Anterior cingulate cortex (tissue), 58 donors: Measurements from ENCODE around the gene DDX24.

Source experiments
- DNase-seq, 58 donors: peaks; one replicate each; lab custom pipeline; 2025; lab: John Stamatoyannopoulos, UW

DDX24 gene

DNA sequence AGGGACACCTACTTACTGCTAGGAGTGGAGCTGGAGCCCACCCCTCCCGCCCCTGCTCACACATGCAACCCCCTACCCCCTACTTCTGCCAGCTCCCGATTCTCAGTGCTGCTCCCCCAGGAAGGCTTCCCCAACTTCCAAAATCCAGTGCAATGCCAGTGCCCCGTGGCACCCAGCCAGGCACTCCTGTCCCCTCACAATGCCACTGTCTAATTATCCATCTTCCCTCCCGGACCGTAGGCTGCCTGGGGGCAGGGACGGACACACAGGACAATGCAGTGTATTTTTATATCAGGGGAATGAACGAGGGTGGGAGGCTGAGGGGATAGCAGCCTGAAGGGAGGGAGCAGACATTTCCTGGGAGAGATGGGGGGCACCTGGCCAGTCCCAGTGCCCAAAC, 42.5 kb downstream of the DDX24 start:
- DNase-seq: no peak

DNA sequence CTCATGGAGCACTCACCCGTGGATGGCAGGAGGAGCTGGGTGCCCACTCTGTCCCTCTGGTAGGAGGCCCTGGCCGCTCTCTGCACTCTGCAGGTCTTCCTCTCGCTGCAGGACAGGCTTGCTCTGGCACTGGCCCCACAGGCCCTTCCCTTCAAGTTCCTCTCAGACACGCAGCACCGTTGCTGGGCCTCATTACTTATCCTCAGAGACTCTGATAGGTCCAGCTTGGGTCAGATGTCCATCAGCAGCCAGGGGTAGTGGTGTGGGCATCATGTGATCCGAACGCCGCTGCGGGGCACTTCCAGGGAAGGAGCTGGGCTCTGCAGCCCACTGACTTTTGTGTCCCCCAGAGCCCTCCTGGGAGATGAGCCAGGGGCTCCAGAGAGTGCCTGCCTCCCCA, 43.0 kb downstream of the DDX24 start:
- no peak for DNase-seq

DNA sequence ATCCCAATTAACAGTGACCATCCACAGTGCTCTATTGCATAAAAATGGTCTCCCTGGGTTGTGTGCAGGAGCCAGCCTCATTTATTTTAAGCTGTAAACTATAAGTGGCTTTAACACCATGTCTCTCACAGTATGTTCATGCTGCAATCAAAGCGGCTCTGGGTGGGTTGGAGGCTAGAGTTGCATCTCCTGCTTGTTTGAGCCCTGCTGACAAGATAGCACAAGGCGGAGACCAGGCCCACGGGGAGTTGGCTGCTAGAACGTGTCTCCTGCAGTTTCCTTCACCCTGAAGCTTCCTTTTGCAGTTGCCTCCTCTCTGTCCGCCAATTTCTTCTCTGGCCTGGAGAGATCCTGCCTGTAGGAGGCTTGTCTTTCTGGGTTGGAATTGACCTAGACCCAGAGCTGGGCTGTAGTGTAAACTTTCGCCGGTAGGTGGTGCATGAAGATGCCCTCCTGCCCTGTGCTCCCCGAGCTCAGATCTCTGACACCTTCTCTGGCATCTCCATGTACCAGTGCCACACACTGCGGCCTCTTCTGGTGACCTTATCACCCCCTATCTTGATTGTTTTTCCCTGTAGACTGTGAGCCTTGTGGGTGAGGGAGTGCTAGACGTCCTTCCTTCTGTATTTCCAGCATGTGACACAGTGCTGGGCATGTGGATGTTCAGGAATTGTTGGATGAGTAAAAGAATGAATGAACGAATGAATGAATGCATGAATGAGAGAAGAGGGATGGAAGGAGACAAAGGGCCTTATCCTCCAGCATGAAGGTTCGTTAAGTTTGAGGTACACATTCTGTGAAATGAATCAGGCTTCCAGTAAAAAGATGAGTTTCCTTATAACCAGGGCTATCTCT, 44.5 kb downstream of the DDX24 start:
- peak in 45 of 58 donors; percentile 5 to 80 (median 43) for DNase-seq

DNA sequence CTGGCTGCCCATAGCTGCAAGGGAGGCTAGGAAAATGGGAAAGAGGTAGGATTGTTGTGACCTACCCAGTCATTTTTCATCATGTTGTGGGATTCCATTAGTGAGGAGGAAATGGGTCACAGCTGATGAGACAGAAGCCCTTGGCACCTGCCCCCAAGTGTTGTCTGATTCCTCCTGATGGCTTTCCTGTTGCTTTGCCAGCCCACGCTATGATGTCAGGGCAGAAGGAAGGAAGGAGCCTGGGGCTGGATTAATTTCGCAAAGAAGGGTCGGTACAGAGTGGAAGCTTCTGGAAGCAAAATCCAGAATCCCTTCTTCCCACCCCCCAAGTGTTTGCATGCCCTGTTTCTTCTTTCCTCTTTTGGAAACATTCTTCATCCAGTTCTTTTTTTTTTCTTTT, 46.1 kb downstream of the DDX24 start:
- DNase-seq: no peak

DNA sequence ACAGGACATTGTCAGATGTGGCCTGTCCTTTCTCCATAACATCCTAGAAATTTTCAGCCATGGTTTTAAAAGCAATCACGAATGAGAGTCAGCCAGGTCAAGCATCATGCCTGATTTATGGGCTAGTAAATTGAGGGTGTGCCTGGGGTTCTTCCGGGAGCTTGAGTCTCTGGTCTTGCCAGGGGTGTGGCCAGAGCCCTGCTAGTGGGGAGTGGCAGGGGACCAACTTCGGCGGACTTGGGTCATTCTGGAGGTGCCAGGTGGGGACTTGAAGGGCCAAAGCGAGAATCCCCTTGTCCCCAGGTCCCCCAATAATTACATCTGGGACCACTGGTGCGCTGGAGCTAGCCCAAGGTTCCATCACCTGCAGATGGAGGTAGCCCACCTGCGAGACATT, 49.1 kb downstream of the DDX24 start:
- no peak for DNase-seq

DNA sequence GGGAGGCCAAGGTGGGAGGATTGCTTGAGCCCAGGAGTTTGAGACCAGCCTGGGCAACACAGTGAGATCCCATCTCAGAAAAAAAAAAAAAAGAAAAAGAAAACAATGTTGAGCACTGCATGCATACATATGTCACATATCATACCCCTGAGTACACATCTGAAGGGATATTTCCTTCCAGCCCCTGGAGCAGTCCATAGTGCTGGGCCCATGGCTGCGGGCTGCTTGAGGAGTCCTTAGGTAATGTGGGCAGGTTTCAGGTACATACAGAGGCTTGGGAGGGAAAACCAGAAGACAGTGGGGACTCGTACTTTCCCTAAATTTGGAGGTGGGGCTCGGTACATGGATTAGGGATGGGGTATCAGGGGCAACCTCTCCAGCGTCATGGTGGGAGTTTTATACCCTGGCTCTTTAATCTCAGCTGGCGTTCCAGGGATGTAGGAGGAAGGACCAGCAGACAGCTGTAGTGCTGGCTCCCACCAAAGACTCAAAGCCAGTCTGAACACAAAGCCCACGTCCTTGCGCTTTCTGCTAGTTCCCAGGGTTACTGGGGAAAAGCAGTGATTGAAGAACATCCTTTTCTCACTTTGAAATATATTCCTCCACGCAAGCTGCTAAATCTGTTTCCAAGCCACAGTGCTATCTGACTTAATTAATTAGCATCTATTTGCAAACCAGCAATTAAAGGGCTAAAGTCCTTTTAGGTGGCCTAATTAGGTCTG, 49.7 kb downstream of the DDX24 start:
- DNase-seq: peak in 15 of 58 donors; percentile 2 to 47 (median 21)

DNA sequence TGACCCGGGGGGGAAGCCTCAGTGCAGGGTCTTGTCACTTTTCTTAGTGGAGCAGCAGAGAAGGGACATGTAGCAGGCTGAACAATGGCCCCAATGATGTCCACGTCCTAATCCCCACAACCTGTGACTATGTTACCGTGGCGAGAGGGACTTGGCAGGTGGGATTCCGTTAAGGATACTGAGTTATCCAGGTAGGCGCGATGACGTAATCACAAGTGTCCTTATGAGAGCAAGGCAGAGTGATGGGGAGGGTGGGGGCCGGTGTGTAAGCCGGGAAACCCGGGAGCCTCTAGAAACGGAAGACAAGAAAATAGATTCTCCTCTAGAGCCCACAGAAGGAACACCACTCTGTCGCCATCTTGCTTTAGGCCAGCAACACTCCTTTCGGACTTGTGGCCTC, 50.4 kb downstream of the DDX24 start:
- no peak for DNase-seq

DNA sequence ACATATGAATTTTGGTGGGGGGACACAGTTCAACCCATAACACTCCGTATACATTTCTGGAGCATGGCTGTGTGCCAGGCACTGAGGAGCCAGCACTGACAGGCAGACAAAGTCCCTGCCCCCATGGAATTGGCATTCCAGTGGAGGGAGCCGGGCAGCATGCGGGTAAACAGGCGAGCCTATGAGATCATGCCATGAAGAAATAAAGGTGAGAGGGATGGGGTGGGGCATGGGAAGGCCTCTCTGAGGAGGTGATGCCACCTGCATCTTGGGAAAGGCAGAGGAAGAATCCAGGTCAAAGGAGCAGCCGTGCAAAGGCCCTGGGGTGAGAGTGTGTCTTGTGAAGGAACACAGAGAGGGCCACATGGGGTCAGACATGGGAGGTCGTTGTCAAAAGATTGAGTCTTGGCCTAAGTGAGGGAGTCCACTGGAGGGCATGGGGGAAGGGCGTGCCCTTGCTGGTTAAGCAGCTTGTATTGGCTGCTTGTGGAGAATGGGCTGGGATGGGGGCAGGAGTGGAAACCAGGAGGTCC, 51.3 kb downstream of the DDX24 start:
- no peak for DNase-seq

DNA sequence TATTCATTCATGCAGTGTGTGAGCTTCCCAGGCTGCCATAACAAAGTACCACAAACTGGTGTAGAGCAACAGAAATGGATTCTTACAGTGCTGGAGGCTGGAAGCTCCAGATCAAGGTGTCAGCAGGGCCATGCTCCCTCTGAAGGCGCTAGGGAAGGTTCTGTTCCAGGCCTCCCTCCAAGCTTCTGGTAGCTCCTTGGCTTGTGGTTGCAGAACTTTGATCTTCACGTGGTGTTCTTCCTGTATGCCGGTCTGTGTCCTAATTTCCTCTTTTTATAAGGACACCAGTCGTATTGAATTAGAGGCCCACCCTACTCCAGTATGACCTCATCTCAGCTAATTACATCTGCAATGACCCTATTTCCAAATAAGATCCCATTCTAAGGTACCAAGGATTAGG, 51.7 kb downstream of the DDX24 start:
- DNase-seq: no peak

DNA sequence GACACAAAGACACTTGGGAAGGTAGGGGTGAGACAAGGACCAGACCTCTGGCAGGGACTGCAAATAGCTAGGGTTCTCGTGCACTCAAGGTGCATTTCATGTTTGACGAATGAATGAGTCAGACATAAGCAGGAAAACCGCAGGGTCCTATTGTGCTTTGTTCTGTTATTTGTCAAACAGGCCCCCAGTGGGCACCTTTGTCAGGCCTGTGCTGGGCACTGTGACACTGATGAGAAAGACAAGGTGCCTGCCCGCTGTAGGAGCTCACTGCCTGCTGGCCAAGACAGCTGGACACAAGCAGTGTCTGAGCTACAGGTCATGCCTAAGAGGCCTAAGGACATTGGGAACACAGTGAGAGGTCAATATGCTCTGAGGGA, 52.6 kb downstream of the DDX24 start:
- DNase-seq: no peak

DNA sequence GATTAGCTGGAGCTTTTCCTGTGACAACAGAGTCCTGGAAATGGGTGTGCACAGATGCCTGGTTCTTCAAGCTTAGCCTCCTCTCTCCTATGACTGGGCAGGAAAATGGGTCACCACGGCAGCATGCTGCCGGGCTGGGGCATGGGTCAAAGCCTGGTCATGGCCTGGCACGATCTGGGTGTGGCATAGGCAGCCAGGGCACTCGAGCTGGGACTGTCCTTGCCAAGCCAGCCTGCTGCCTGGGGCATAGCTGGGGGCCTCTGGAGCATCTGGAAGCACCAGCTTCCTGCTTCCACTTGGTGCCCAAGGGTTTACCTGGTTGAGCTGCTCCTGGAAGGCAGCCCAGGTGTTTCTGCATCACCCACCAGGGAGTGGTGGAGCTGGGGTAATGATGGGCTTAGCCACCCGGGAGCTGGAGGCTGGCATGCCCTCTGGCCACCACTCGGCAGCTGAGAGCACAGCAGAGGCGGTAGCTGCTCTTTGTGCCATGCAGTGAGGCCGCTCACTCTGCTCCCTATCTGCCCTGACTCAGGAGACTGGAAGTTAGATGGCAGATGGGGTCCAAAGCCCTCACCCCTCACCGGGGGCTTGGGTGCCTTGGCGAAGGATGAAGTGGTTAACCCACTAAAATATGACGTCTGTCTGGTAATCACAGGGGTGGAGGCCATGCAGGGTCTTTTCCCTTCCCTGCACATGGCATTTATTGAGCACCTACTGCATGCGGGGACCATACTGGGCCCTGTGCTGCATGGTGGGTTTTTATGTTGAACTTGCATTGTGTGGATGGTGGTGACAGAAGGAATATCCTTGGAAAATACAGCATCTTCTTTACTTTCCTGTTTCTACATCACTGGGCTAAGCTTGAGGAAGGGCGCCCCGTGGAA, 53.2 kb downstream of the DDX24 start:
- no peak for DNase-seq

DNA sequence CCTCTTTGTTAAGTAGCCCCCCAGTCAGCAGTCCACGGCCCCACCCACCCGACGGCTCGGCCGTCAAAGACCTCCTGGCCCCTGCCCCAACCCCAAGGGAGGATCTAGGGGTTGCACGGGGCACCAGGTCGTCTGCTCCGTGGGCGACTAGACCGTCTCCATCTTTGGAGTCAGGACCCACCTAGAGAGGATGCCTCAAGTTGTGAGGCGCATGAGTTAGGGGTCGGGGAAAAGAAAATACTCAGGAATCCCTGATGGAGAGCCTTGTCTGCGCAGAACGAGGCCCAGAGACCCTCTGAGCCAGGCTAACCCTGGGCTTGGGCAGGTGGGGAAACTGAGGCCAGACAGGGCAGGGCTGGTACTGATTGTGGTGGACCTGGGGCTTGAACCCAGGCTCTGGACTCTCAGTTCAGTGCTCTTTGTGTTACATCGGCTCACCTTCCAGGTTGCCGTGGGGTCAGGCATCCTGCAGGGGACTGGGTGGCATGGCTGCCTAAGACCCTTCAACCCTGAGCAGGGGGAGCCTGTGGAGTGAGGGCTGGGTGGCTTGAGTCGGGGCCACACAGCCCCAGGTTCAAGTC, 54.0 kb downstream of the DDX24 start:
- DNase-seq: no peak

DNA sequence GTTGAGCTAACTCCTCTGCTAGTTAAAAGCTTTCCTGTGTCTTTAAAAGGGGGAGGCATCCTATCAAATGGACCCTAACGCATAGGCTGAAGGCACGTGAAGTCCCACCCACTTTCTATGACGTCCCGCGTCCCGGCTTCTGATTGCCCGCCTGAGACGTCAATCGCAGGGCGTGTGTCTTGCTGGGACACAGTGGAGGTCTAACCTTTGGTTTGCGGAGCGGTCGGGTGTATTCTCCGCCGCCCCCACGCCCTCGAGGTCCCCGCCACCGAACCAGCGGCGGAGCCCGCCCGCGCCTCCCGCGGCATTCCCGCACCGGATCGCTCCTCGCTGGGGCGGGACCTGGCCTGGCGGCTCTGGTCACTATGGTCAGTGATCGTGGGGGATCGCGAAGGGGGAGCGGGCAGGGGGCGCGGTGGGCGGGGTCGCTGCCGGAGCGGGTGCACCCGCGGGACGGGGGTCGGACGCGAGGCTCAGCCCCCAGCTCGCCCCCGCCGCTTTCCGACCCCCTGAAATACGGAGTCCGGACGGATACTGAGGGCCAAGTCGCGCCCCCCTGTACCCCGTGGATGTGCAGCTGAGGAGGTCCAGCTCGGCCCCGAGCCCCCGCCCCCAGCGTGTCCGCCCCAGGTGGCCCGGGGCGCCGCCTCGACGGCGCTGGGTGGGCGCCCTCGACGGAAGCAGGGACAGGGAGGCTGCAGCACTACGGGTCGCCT, 54.7 kb downstream of the DDX24 start, which contains the start of gene OTUB2:
OTUB2 (plus strand) TSS at position 168 of the 716 bp plus-strand sequence; CDS start at position 366, 198 bp downstream.
- DNase-seq: peak; percentile 39 to 99 (median 93)

DNA sequence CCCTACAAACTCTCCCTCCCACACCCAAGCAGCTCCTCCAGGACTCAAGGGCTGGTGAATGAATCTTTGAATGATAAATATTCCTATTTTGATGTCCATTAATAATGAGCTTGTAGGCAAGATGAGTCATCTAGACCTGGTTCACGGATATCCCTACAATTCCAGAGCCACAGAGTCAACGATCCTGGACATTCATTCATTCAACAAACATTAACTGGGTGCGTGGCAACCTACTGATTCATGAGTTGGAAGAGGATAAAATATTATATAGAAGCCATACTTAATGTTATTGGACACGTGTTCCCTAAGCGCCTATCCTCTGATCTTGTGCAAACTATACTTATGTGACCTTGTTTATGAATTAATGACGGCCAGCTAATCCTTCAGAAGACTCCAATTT, 55.3 kb downstream of the DDX24 start:
- no peak for DNase-seq

DNA sequence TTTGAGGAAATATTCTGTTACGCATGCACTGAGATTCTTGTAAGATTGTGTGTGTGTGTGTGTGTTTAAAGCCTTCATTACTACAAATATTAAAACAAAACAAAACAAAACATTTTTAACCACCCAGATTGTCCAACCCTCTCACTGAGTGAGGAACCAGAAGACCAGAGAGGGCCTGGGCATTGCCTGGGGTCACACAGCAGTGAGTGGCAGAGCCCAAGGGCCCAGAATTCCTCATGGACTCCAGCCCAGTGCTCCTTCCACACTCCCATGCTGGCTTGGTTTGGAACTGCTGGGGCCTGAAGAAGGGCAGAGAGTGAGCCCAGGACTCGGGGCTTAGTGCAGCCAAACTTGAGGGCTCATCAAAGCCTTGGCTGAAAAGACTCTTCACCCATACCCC, 56.5 kb downstream of the DDX24 start:
- DNase-seq: no peak

DNA sequence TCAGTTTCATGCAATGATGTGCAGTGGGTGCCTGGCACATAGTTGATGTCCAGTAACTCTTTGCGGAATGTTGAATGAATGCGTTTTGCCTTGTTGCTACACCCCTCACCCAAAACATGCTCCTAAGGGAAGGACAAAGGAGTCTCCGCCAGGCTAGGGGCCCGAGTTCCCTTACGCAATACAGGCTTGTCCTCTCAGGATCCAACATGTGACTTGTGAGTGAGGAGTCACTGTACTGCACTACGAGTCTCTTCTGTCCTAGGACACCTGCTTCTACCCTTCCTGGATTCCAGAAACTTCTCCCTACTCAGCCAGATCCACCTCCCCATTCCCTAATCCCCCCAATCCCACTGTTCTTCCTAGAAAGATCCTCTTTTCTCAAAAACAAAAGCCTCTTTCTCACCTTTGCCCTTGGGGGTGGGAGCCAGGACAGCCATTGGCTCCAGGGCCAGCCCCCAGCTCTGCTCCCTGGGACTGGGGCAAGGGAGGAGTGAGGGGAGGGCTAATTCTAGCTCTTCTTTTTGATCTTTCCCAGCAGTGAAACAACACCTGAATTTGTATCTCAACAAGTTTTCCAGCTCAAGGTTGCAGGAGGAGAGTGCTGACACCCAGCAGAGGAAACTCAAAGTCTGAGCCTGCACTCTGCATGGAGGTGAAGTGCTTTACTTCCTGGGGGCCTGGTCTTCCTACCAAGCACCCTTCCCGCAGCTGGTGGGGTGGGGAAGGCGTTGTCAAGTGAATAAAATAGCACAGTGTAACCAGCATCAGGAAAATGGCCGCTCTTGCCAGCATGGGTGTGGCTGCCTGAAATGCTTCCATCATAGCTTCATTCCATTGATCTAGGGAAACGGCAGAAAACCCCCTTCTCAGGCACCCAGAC, 58.2 kb downstream of the DDX24 start:
- no peak for DNase-seq

DNA sequence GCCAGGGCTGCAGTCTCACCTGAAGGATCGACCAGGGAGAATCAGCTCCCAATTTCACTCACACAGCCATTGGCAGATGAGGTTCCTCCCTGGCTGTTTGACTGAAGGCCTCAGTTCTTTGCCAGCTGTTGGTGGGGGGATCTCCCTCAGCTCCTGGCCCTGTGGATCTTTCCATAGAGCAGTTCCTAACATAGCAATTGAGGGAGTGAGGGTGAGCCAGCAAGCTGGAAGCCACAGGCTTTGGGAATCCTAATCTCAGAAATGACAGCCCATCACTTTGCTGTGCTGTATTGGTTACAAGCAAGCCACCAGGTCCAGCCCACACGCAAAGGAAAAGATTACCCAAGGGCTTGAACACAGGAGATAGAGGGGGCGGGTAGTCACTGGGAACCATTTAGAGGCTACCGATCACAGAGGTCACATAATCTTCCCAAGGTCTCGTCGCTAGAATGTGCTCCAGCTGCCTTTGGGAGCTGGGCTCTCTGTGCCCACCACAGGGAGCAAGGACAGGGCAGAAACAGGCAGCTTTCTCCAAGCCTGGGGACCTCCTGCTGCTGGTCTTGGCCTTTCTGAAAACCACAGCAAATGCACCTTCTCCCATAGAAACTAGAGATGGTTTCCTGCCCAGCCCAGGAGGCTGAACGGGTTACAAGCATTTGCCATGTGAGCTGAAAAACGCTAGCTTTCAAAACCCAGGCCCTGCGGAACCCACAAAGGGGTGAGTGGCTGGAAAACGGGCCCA, 59.4 kb downstream of the DDX24 start:
- DNase-seq: no peak

DNA sequence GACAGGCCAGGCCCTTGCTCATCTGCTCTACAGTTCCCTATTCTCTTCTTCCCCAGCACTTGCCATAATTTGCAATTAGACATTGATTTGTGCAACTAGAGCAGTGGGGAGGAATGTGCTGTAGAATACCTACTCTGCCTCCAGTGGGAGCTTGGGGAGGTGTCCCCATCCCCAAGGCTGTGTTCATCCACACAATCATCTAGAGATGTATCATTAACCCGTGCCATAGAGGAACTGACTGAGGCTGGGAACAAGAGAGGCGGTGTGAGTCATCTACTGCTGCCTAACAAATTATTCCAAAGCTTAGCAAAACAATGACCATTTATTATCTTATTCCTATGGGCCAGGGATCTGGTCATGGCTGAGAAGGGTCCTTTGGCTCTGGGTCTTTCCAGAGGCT, 60.0 kb downstream of the DDX24 start:
- peak in 1 of 58 donors; percentile 10 for DNase-seq
